Epithelial cell of esophagus (primary cell): ENCODE data around the gene DIP2C.

ENCODE experiments used
- DNase-seq: peaks from one replicate; pipeline ENCODE4 v3.0.0; 2010; ENCODE audit warnings: low read depth
- H3K4me3 ChIP-seq: 2 replicates; pipeline ENCODE4 v1.5.1; 2011; ENCODE audit warnings: mild to moderate bottlenecking, low read length, control low read depth
- TF ChIP-seq, protein P1 (sequence below): IDR thresholded peaks from 2 replicates; pipeline ENCODE4 v1.5.1; 2011; ENCODE audit warnings: low read depth, mild to moderate bottlenecking, low read length, control low read depth, inconsistent platforms; ENCODE audit not compliant: insufficient read depth; ENCODE audit errors: missing control alignments

The DIP2C gene

GRCh38 chr10:625751-626711 is 63.4 kb downstream of the DIP2C start:
- no peak overlapping the region for H3K4me3 ChIP-seq
- TF ChIP-seq, protein P1, sequence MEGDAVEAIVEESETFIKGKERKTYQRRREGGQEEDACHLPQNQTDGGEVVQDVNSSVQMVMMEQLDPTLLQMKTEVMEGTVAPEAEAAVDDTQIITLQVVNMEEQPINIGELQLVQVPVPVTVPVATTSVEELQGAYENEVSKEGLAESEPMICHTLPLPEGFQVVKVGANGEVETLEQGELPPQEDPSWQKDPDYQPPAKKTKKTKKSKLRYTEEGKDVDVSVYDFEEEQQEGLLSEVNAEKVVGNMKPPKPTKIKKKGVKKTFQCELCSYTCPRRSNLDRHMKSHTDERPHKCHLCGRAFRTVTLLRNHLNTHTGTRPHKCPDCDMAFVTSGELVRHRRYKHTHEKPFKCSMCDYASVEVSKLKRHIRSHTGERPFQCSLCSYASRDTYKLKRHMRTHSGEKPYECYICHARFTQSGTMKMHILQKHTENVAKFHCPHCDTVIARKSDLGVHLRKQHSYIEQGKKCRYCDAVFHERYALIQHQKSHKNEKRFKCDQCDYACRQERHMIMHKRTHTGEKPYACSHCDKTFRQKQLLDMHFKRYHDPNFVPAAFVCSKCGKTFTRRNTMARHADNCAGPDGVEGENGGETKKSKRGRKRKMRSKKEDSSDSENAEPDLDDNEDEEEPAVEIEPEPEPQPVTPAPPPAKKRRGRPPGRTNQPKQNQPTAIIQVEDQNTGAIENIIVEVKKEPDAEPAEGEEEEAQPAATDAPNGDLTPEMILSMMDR: no peak

GRCh38 chr10:625333-625696 is 64.2 kb downstream of the DIP2C start:
- DNase-seq: no peak
- no peak overlapping the region for H3K4me3 ChIP-seq
- TF ChIP-seq, protein P1: no peak

More at GRCh38 chr10:625751-626711, 63.4 kb downstream of the DIP2C start:
- DNase-seq: no peak

GRCh38 chr10:624605-625332 is 64.7 kb downstream of the DIP2C start:
- TF ChIP-seq, protein P1: no peak
- H3K4me3 ChIP-seq: no peak overlapping the region
- DNase-seq: peak; percentile 30

DNA sequence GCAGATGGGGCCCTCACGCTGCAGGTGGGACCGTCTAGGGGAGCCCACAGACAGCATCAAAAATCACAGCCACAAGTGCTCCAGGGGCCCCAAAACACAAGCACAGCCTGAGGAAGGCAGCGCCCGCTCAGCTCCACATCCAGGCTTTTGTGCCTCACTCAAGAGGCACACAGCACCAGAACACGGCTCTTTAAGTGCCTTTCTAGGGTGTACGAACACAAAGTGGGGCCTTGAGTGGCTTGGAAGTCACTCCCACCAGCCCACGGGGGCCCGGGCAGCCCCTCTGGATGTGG is 65.2 kb downstream of the DIP2C start:
- no peak for DNase-seq
- TF ChIP-seq, protein P1: no peak
- H3K4me3 ChIP-seq: no peak overlapping the region

- TF ChIP-seq, protein P1: no peak
- no peak for DNase-seq
- no peak overlapping the region for H3K4me3 ChIP-seq
Observed at GRCh38 chr10:623477-624311, 65.8 kb downstream of the DIP2C start.

GRCh38 chr10:623014-623413 is 66.5 kb downstream of the DIP2C start:
- no peak for DNase-seq
- no peak overlapping the region for H3K4me3 ChIP-seq
- TF ChIP-seq, protein P1: no peak
